Neuron (in vitro differentiated cells): Measurements from ENCODE around the gene OR4D6.
"Not testable (repeated sequence)": the region's sequence is repeated elsewhere in the genome, so short reads cannot be mapped to it uniquely, and the experiment has no call there.

ENCODE experiments used
- H2AFZ ChIP-seq: one replicate; pipeline ENCODE4 v1.6.1; 2013; ENCODE audit warnings: low read depth, mild to moderate bottlenecking, inconsistent platforms, low read length, moderate library complexity
- H3K27me3 ChIP-seq: one replicate; pipeline ENCODE4 v1.6.1; 2013; ENCODE audit warnings: low read length; ENCODE audit not compliant: insufficient read depth
- H3K36me3 ChIP-seq: one replicate; pipeline ENCODE4 v1.6.1; 2013; ENCODE audit warnings: low read length; ENCODE audit not compliant: insufficient read depth
- H3K4me1 ChIP-seq: one replicate; pipeline ENCODE4 v1.6.1; 2013; ENCODE audit warnings: low read length; ENCODE audit not compliant: insufficient read depth
- H3K4me3 ChIP-seq: 2 replicates; pipeline ENCODE4 v1.5.1; 2013; ENCODE audit warnings: mild to moderate bottlenecking, low read length, moderate library complexity
- H3K9me3 ChIP-seq: one replicate; pipeline ENCODE4 v1.6.1; 2013; ENCODE audit warnings: low read length

Gene OR4D6

GRCh38 chr11:59445624-59446023 lies 11.1 kb upstream of the OR4D6 start:
- H3K36me3 ChIP-seq, H2AFZ ChIP-seq, H3K27me3 ChIP-seq, H3K4me3 ChIP-seq, H3K4me1 ChIP-seq, H3K9me3 ChIP-seq: not testable (repeated sequence)

DNA sequence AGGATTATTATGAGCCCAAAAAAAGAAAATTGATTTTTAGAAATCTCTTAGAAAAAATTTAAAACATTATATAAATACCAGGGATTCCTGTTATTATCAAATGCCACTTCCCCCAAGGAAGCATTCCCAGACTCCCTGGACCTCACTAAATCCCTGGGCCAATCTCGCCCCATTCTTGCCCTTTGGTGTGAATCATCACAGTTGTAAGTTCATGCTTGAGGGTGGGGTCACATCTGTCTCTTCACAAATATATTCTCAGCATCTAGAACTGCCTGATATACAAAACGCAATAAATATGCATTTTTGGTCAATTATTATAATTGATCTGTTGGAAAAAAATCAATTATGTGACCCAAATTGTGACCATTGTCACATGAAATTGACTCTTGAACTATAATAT lies 8.3 kb upstream of the OR4D6 start:
- Histone ChIP-seq H3K9me3 (no peaks in the 10 kb centered on the region), H3K4me1 (no peaks in the 10 kb centered on the region), H3K27me3 (no peaks in the 10 kb centered on the region), H3K4me3 (no peak overlapping the region), H3K36me3 (no peaks in the 10 kb centered on the region), H2AFZ (no peak overlapping the region)

DNA sequence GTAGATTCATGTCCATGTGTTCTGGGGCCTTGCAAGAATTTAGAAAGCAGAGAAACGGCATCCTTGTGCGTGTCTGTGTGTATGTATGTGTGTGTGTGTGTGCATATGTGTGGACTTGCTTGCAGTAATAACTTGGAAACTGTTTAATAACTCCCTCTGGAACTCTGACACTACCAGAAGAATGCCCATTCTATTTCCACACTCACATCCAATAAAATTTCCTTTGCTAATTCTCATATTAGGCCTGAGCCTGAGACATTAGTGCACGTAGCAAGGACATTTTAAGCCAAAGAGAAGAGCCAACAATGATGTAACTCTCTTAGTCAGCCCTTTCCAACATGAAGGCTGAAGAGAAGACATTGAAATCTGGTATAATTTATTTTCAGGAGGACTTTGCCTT lies 3.2 kb downstream of the OR4D6 start:
- Histone ChIP-seq H3K36me3 (no peaks in the 10 kb centered on the region), H3K9me3 (no peaks in the 10 kb centered on the region), H3K4me1 (no peaks in the 10 kb centered on the region), H3K4me3 (no peak overlapping the region), H3K27me3 (no peaks in the 10 kb centered on the region), H2AFZ (no peak overlapping the region)

DNA sequence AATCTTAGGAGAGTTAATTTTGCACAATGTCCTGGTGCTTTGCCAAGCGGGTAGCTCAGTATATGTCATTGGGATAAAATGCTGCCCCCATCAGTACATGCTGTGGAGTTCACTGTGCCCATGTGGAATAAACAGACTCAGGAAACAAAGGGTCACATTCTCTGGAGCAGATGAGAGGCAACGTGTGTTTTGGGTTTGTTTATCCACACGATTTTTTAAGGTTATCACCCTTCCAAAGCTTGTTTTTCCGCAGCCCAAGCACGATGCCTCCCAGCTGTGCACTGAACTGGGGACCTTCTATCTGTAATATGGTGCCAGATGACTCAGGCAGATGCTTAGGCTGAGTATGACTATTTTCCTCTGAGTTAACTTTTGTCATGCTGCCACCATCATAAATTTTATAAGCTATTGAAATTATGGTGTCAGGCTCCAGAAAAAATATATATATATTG lies 6.5 kb downstream of the OR4D6 start:
- Histone ChIP-seq H3K27me3 (no peaks in the 10 kb centered on the region), H2AFZ (no peak overlapping the region), H3K36me3 (no peaks in the 10 kb centered on the region), H3K4me3 (no peak overlapping the region), H3K9me3 (no peaks in the 10 kb centered on the region), H3K4me1 (no peaks in the 10 kb centered on the region)

DNA sequence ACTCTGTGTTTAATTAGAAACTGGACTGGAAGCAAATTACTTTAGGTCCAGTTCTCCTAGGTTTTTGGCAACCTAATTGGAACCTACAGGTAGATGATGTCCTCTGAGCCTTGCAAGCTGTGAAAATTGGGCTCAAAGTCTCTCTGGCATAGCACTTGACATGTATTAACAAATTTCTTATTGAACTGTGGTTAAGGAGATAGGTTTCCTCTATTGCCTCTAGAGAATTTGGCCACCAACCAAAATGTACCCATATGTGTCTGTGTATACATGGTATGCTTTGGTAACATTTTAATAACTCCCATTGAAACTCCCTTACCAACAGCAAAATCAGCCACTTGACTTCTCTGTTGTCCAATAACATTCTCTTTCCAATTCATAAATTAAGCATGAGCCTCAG lies 16.3 kb downstream of the OR4D6 start, which contains the start of gene OR4D10:
TSS of gene OR4D10 (plus strand) at position 301 of the 400 bp plus-strand sequence. CDS start 4,115 bp downstream, outside the sequence.
- no peaks in the 10 kb centered on the region for H3K36me3 ChIP-seq
- H2AFZ ChIP-seq: no peak within 1 kb of the TSS
- no peaks in the 10 kb centered on the region for H3K9me3 ChIP-seq
- no peak within 1 kb of the TSS for H3K4me3 ChIP-seq
- peaks cover 2% of the 10 kb centered on the region for H3K27me3 ChIP-seq
- H3K4me1 ChIP-seq: no peaks in the 10 kb centered on the region

- Histone ChIP-seq H3K36me3 (no peaks in the 10 kb centered on the region), H3K4me3 (no peak overlapping the region), H3K27me3 (peaks cover 2% of the 10 kb centered on the region), H3K4me1 (no peaks in the 10 kb centered on the region), H2AFZ (no peak overlapping the region), H3K9me3 (no peaks in the 10 kb centered on the region)
These were observed 18.4 kb downstream of the OR4D6 start for GRCh38 chr11:59475176-59475575.

GRCh38 chr11:59479906-59480305 lies 23.1 kb downstream of the OR4D6 start:
- H3K4me1 ChIP-seq: no peaks in the 10 kb centered on the region
- H3K27me3 ChIP-seq: peaks cover 2% of the 10 kb centered on the region
- no peaks in the 10 kb centered on the region for H3K9me3 ChIP-seq
- H2AFZ ChIP-seq: no peak overlapping the region
- H3K4me3 ChIP-seq: no peak overlapping the region
- H3K36me3 ChIP-seq: no peaks in the 10 kb centered on the region

DNA sequence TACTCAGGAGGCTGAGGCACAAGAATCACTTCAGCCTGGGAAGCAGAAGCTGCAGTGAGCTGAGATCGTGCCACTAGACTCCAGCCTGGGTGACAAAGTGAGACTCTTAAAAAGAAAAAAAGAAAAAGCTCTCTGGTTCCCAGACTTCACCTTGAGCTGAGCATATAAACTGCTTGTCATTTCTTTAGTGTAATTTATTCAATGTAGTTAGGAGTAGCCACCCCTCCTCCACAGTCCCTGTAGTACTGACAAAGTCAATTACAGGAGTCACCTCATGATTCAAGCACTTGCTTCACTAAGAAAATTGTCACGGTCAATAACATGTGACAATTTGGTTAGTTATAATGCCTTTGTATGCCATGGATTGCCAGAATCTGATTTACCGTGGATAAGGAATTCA lies 23.6 kb downstream of the OR4D6 start:
- H3K36me3 ChIP-seq: no peaks in the 10 kb centered on the region
- H3K27me3 ChIP-seq: peaks cover 2% of the 10 kb centered on the region
- H2AFZ ChIP-seq: no peak overlapping the region
- H3K4me1 ChIP-seq: no peaks in the 10 kb centered on the region
- H3K4me3 ChIP-seq: no peak overlapping the region
- H3K9me3 ChIP-seq: no peaks in the 10 kb centered on the region

- H3K4me3 ChIP-seq: no peak overlapping the region
- no peaks in the 10 kb centered on the region for H3K4me1 ChIP-seq
- peaks cover 3% of the 10 kb centered on the region for H3K27me3 ChIP-seq
- H3K36me3 ChIP-seq: no peaks in the 10 kb centered on the region
- H2AFZ ChIP-seq: no peak overlapping the region
- H3K9me3 ChIP-seq: no peaks in the 10 kb centered on the region
These were observed 45.2 kb downstream of the OR4D6 start for GRCh38 chr11:59501931-59502330.

- Histone ChIP-seq H3K27me3 (no peaks in the 10 kb centered on the region), H3K9me3 (no peaks in the 10 kb centered on the region), H3K4me3 (no peak within 1 kb of the TSS)
These were observed 46.5 kb downstream of the OR4D6 start, which contains the start of gene OR4D11 for GRCh38 chr11:59503276-59503675. Gene OR4D11 (plus strand): TSS chr11:59503576. CDS start chr11:59503576, 0 bp downstream.

More at GRCh38 chr11:59503276-59503675, 46.5 kb downstream of the OR4D6 start, which contains the start of gene OR4D11:
- H3K36me3 ChIP-seq: no peaks in the 10 kb centered on the region
- H3K4me1 ChIP-seq: no peaks in the 10 kb centered on the region
- H2AFZ ChIP-seq: no peak within 1 kb of the TSS
